ENCODE results near the gene RNF113B.

RNF113B gene

DNA sequence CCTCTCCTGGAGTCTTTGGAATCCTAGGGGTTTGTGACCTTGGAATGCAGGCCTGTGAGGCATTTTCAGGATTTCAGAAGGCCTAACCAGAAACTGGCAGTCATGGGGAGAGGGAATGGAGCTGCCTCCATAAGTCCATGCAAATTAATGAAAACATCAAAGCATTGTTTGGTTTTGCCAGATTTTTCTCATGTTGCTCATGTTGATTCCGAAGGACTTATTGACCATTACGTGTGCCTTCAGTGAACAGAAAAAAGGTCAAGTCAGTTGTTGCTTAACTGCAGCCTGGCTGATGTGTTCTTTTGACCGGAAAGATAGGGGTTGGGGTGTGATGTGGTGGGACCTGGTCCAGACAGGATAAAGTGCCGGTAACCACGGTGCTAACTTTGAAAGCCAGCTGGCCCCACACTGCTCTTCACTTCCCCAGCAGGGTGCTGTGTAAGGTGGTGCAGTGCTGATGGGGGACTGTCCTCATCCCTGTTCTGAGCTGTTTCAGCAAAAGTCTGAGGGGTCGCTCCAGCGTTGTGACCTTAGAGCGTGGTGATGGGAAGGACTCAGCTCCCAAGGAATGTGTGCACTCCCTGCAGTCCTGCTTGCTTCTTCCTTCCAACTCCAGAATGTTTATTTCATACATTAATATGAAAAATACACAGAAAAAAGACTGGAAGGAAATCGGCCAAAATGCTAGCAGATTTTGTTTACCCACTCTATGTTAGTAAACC, 3.5 kb downstream of the RNF113B start:
- no peak for DNase-seq

DNA sequence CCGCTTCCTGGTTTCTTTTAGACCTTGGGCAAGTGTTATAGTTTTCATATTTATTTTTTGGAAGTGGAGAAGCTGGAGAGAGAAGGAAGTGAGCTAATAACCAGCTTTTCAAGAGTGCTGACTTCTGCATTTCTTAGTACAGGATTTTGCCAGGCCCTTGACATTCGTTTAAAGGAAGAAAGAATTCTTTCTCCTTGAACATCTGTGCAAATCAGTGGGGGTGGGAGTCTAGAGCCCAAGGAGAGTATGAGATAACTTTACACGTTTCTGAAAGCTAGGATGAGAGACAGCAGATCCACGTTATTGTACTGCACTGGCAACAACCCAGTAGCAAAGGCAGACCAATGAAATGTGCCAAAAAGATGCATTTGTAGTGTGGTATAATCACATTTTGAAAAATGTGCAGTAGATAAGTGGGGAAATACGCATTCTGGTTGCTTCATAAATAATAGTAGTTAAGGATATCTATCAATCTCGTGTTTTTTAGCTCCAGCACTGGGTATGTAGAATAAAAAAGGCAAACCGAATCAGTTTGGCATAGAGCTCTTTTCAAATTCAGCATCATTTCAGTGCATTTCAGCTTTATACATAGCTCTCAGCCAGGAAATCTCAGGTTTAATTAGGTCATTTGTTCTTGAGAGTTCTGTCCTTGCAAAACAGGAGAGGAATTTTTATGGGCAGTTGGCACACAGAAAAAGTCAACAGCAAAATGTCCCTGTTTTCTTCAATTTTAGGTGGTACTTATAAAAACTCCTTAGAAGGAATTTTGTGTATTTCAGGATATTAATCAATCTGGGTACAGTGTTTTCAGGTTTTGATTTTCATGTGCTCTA, 4.3 kb downstream of the RNF113B start:
- no peak for DNase-seq

DNA sequence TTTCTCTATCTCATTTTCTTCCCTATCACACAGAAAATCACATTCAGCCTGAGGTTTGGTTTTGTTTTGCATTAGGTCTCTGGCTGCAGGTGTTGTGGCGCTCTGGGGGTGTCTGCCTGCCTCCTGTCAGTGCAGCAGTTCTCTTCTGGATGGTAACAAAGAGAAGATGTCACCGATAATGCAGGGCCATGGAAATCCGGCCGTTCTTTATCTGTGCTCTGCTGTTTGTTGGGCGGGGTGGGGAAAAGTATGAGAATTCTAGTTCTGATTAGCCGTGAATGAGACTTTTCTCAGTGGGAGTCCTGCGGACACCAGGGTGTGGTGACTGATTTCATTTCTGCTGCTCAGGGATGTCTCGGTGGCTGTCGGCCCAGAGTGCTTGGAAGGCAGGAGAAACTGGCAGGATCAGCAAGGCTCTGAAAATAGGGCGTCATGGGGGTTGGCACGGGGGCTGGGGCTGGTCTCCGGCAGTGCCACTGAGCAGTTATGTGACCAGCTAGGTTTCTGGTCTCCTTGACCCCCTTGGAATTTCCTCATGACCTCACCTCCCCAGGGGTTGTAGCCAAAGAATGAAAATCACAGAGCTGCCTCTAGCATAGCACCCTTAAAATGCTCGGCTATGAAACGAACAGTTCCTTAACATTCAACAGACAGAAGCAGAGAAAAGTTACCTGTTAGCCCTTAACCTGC, 5.0 kb downstream of the RNF113B start:
- DNase-seq = no peak

DNA sequence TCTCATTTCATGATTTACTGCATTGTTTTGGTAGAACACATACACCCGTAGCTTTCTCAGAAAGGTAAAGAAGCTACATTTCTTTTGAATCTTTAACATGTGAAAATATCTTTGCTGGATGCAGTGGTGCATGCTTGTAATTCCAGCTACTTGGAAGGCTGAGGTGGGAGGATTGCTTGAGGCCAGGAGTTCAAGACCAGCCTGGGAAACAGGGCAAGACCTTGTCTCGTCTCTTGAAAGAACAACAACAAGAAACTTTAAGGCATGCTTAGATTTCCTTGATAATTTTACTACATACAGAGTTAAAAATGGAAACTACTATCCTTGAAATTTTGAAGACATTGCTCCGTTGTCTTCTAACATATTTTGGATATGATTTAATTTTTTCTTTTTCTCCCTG, 7.7 kb downstream of the RNF113B start:
- no peak for DNase-seq

DNA sequence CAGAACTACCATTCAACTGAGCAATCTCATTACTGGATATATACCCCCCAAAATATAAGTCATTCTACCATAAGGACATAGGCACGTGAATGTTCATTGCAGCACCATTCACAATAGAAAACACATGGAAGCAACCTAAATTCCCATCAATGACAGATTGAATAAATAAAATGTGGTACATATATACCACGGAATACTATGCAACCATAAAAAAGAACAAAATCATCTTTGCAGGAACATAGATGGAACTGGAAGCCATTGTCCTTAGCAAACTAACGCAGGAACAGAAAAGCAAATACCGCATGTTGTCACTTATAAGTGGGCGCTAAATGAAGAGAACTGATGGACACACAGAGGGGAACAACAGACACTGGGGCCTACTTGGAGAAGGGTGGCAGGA, 14.1 kb downstream of the RNF113B start:
- DNase-seq = no peak

DNA sequence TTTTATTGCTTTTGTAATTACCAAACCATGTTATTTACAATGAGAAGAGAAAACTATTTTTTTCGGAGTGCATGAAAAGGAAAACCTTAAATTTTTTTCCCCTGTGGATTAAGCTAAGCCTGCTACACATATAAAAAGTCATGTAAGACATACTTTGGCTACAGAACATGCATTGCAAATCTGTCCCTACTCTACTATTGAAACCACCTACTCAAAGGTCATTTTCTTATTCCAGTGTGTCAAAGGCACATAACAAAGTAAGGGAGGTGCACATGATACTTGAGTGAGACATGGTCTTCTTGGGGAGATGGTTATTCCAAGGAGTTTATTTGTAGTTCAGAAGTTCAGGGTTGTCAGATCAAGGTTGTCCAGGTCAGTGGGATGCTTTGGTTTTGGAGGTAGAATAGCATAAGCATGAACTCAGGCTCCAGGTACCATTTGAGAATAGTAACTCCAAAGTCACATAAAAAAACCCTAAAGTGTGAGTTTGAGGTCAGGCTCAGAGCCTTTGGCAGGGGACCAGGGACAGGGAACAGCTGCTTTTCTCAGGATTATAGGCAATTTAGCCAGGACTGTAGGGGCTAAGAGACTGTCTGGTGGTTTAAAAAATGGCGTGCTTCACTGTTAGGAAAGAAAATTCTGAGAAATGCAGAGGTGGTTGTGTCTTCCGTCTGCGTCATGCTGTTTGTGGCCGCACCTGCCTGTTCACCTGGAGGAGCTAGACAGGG, 18.7 kb downstream of the RNF113B start:
- no peak for DNase-seq

DNA sequence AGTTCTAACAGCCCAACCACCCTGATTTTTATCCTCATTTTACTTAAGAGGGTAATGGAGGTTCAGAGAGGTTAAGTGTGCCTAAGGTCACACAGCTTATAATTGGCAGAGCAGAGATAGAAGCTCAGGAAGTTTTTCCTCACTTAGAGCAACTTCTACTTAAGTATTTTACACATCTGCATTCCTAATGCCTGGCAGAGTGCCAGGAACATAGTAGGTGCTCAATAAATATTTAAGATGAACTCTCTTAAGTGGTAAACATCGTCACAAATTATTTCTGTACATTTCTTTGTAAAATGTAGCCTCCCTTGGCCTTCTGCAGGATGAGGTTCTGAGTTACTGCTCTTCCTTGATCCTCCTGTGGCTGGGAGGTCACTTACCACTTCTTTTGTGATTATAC, 19.5 kb downstream of the RNF113B start:
- no peak for DNase-seq

DNA sequence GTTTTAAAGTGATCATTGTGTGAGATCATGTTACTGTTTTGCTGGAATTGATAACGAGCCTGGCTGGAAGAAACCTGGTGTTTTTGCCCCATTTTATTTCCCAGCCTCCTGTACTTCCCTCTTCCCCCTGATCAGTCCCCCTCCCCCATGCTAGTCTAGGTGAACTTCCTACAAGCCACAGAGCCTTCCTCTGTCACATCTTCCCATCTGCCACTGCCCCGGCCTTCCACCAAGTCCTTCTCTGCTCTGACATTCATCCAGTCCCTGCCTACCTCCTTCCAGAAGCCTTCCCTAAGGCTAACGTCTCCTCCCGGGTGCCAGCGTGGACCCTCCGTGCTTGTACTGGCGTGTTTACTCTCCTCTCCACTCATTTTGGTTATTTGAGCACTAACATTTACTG, 19.9 kb downstream of the RNF113B start:
- DNase-seq = no peak

DNA sequence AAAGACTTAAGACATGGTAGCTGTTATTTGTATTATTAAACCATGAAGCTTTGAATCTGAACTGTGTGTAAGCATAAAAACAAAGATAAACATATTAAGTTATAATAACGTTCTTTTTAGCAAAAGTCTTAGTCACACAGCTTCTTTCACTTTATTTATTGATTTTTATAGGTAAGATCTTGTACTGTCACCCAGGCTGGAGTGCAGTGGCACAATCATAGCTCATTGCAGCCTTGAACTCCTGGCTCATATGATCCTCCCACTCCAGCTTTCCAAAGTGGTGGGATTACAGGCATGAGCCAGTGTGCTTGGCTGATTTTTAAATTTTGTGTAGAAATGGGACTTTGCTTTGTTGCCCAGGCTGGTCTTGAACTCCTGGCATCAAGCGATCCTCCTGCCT, 20.8 kb downstream of the RNF113B start:
- DNase-seq = no peak

DNA sequence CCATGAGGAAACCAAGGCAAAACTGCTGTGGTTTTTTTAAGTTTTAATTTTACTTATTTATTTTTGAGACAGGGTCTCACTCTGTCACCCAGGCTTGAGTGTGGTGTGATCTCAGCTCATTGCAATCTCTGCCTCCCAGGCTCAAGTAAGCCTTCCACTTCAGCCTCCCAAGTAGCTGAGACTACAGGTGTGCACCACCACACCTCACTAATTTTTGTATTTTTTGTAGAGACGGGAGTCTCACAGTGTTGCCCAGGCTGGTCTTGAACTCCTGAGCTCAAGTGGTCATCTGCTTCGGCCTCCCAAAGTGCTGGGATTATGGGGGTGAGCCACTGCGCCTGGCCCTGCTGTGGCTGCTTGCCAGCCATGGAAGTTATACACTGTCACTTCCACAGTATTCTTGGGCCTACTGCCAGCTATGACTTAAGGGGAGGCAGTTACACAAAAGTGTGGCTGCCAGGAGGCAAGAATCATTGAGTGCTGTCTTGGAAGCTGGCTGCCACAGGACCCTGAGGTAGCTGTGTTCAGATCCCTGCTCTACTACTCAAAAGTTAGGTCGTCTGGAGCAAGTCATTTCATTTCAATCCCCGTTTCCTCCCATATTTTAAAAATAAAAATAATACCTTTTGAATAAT, 21.5 kb downstream of the RNF113B start:
- DNase-seq = no peak

DNA sequence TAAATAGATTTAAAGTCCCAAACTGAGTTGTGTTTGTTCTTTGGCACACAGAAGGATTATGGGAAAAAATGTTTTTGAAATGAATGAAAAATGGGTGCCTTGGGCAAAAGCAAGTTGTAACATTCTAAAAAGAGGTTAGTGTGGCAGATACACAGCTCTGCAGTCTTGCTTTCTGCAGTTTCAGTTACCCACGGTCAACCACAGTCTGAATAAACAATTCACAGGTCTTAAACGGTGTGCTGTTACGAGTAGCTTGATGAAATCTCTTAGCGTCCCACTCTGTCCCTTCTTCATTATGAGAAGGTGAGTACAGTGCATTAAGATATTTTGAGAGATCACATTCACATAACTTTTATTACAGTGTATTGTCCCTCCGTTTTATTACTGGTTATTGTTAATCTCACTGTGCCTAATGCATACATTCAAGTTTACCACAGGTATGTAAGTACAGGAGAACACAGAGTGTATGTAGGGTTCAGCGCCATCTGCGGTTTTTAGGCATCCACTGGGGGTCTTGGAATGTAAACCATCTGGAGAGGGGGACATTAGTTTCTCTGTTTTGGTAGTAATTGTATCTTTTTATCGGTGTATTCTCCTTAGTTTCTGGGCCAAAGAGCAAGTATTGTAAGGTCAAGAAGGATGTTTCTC, 26.1 kb downstream of the RNF113B start:
- no peak for DNase-seq

DNA sequence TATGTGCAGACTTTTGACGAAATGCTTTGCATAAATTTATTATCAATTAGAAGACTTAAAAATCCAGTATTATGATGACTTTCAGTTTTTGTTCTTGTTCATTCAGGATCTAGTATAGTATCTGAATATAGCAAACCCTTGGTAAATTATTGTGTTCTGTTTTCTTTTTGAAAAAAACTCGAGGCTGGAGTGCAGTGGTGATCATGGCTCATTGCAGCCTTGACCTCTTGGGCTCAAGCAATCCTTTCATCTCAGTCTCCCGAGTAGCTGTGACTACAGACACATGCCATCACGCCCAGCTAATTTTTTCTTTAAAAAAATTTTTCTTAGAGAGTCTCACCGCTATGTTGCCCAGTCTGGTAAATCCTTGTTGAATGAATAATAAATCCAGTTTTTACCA, 29.5 kb downstream of the RNF113B start:
- no peak for DNase-seq

DNA sequence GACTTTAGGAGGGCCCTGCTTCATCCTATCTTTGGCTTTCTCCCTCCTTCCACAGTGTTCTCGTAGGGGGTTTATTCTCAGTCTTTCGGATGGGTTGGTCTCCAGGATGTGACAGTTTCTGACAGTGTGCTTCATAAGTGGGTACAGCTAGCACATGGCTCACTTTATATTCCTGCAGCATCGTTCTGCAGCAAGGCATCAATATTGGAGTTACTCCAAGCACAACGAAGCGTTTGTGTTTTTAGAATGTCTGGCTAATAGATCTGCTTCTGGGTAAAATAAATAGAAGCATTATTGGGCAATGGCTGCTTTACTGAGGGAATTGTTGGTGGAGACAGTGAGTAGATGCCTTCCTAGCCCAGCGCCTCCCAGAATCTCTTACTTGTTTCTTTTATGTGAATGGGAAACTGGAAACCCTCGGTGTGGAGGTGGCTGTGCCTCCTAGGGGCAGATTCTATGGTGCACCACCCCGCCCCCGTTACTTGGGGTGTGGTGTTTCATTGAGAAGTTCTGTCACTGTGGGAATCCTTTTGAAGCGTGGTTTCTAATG, 32.2 kb downstream of the RNF113B start:
- DNase-seq = peak; percentile 9

DNA sequence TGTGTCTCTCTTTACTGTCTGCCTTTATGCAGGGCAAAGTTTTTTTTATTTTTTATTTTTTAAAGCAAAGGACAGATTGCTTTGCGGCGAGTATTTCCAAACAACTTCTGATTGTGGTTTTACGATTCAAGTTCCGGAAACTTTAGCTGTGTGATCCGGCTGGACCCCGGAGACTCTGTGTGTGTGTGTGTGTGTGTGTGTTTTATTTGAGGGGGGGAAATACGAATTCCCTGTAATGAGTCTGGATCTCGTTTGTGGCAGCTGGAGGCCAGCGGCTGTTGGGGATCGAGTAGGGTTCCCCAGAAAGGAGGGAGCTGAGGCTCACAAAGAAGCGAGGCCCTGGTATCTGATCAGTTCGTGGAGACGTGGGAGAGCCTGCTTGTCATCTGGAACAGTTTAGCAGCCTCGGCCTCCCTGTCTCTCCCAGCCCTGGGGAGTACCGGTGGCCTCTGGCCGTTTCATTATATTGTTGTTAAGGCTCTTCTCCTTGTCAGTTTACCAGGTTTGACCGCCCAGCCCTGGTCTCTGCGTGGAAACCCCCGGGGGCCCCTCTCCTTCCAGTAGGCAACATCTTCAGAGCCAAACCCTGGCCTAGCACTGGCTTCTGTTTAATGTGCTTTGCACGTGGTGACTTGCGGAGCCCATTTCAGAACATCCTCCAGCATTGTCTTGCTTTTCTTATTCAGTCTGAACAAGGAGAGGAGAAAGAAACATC, 32.9 kb downstream of the RNF113B start:
- DNase-seq = no peak

DNA sequence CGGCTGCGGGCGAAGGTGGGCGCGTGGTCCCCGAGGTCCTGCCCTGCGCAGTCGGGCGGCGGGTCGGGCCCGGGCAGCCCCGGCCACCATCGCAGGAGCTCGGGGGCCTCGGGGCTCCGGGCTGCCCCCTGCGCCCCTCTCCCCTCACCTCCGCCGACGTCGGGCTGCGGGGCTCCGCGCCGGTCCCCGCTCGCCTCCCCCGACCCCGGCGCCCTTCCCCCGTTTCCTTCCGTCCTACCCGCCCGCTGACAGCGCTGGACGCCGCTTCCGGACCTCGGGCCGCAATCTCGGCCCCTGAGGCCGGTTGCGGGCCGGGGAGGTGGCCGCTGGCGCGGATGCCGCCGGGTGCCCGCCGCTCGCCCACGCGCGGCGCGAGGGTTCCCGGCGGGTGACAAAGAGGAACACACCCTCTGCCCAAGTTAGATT, 33.5 kb downstream of the RNF113B start:
- DNase-seq = no peak

DNA sequence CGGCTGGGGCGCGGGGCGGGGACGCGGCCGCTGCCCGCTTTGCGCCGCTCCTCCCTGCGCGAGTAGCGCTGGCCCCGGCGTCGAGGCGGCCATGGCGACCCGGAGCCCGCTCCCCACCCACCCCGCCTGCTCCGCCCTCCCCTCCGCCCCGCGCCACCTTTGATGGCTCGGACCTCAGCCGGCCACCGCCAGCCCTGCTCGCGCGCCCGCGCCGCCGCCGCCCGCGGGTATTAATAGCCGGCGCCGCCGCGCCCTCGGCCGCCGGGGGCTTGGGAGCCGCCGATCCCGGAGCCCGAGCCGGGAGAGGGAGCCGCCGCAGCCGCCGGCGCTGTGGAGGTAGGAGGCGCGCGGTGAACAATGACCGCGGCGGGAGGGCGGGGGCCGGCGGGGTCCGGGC, 33.9 kb downstream of the RNF113B start:
- no peak for DNase-seq

DNA sequence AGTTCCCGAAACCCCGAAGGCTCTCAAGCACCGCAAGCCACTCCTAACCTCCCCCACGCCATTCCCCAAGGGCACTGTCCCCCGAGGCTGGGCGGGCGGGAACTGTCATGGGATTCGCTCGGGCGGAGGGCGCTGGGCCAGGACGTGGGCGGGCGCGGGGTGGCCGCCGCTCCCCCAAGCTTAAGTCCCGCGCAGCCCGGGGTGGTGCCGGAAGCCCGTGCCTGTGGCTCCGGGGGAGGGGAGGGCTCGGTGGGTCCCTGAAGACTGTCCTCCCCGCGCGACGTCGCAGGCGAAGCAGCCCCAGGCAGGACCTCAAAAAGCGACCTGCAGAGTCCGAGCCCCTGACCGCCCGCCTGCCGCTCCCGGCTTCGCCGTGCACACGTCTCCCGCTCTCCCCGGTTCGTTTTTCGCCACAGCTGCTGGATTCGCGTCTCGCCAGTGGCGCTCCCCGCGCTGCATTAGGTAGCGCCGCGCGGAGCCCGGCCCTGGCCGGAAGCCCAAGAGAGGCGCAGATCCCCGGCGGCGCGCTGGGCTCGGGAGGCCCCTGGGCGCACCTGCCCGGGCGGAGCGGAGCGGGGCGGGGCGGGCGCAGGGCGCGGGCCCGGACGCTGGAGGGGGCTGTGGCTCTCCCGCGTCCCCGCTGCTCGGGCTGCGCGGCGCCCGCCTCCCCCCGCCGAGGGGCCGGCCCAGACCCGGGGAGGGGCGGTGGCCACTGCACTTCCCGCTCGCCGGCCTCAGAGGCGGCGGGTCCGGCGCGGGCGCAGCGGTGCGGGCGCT, 34.5 kb downstream of the RNF113B start, which contains the start of gene FARP1:
Gene FARP1, plus strand, starts transcription at position 715 of the 777 bp plus-strand sequence. CDS start 70,149 bp downstream, outside the sequence.
- DNase-seq = peak; percentile 66

DNA sequence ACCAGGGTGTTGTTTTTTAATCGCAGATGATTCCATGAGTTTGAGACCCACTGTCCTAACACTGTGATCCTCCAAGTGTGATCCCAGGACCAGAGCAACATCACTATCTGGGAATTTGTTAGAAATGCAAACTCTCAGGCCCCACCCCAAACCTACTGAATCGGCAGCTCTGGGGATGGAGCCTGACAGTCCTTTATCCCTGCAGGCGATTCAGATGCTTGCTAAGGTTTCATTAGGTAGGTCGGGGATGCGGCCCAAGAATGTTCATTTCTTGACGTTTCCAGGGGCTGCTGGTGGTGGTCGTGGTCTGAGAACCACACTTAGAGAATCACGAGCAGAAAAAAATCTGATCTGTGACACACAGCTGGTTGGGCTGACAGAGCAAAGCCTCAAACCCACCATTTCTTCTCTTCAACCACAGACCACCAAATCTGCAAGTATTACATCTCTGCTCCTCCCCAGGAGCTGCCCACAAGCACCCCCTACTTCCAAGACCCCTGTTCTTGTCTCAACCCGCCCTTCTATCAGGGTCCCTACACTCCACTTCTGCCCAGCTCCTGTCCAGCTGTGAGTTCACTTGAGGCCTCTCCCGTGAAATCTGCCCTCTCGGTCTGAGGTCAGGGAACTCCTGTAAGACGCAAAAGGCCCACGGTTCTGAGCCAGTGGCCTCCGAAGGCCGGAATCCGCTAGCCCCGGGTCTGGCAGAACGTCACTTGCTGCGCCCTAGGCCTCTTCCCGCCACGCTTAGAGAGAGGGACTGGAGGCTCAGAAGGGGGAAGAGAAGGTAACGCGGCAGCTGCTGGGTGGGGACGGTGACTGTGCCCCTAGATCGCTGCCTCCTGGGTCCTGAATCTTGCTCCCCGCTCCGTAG, 35.3 kb downstream of the RNF113B start:
- no peak for DNase-seq

DNA sequence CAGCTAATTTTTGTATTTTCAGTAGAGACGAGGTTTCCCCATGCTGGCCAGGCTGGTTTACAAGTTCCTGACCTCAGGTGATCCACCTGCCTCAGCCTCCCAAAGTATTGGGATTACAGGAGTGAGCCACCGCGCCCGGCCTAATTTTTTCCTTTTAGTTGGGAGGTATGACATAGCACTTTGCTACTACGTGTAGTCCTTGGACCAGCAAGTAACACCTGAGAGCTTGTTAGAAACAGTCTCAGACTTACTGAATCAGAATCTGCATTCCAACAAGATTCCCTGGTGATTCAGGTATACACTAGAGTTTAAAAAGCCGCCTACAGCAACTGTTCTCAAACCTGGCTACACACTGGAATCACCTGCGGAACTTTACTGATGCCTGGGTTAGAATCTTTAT, 36.0 kb downstream of the RNF113B start:
- no peak for DNase-seq
